ENCODE measurements around the gene PITPNM3.
A peak's percentile ranks its signal among the peaks of the same experiment; 100 is the strongest.

PITPNM3 gene

GRCh38 chr17:6526362-6527152 is 29.8 kb downstream of the PITPNM3 start:
- no peak for DNase-seq (ENCODE audit: low spot score)

GRCh38 chr17:6525731-6526130 is 30.6 kb downstream of the PITPNM3 start:
- DNase-seq (ENCODE audit: low spot score), result no peak

DNA sequence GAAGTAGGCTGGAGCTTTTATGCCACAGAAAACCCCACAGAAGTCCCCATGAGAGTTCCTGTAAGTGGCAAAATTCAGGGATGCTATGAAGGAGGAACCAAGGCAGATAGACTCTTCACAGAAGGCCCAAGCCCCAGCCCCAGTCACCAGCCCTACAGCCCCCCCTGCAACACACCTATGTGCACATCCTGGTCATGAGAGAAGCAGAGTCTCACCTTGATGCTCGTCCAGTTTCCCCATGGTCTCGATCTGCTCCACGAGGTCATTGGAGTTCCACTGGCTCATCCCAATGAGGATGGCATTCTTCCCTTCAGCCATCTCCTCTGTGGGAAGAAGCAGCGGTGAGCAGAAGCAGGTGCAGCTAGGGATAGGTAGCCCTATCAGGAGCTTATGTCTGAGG is 31.2 kb downstream of the PITPNM3 start:
- no peak for DNase-seq (ENCODE audit: low spot score)

DNA sequence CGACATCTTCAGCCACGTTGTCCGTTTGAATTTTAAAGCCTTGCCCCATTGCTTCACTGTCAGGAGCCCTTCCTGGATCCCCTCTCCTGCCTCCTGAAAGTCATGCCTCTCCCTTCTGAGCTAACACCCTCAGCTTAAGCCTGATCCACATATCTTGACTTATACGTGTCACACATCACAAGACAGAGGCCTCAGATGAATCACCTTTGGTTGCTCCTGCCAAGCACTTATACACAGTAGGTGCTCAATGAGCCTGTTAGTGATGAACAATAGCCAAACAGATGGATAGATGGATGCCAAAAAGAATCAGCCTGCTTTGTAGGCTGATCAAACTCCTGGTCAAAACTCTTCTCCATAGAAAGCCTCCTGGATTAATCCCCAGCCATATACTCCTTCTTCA is 31.8 kb downstream of the PITPNM3 start:
- DNase-seq (ENCODE audit: low spot score), result no peak

DNA sequence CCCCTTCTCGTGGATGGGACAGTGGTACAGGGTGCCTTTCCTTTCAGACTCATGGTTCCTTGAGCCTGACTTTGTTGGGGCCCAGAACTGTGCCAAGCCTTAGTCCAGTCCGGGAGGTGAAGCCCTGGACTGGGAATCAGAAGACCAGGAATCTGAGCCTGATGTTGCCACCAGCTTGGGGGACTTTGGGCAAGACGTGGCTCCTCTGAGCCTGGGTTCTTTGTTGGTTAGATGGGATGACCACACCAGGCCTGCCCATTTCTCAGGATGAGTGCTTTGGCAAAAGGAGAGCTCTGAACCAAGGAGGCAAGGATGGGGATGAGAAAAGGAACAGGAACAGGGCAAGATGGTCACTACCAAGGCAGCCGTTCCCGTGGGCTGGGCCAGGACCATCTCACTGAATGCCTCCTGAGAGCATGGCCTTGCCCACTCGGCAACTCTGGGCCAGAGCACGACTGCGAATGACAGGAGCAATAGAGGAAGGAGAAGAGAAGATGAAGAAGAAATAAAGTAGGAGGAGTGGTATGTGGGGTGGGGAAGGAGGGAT is 32.5 kb downstream of the PITPNM3 start:
- no peak for DNase-seq (ENCODE audit: low spot score)

DNA sequence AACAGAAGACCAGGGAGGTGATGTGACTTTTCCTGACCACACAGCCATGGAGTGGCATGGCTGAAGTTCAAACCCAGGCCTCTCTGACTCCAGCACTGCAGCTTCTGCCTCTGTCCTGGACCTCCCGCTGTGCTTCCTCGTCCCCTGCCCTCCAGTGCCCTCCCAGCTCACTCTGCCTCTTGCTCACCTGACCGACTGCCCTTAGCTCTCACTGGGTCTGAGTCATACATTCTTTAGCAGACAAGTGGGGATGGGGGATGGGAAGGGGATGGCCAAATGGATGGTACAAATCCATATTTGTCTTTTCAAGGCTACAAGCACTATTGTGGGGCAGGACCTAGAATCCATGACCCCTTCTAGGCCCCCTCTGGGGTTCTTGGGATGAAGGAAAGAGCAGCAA is 33.0 kb downstream of the PITPNM3 start:
- peak; percentile 41 for DNase-seq (ENCODE audit: low spot score)

GRCh38 chr17:6521586-6521985 is 34.8 kb downstream of the PITPNM3 start:
- DNase-seq (ENCODE audit: low spot score), result no peak

- DNase-seq (ENCODE audit: low spot score), result no peak
Measured at GRCh38 chr17:6517062-6517461, 39.3 kb downstream of the PITPNM3 start.

- no peak for DNase-seq (ENCODE audit: low spot score)
Measured at GRCh38 chr17:6514371-6514770, 42.0 kb downstream of the PITPNM3 start.

- DNase-seq (ENCODE audit: low spot score), result no peak
Measured at GRCh38 chr17:6512552-6512951, 43.8 kb downstream of the PITPNM3 start.

DNA sequence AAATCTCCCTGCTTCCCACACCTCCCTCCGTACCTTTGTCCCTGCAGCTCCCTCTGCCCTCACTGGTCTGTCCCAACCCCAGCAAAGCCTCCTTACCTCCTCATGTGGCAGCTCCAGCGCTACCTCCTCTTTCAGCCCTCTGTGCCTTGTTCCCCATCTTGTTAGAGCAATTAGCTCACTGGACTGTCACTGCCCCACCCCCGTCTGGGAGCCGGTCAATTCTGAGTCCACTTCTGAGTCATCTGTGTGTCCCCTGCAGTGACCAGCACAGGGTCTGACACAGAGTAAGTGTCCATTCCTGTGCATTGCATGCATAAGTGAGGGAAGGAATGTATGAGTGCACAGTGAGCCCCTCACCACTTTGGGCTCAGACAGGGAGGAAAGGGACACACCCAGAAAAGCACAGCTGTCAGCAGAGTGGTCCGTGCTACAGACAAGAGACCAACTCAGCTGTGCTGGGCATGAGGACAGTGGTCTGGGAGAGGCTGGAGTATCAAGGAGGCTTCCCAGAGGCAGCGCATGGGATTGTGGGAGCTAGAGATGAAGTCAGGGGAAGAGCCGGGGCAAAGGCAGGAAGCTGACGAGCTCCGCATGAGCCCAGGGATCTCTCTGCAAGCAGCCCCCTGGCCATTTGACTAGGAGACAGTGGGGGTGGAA is 45.9 kb downstream of the PITPNM3 start:
- DNase-seq (ENCODE audit: low spot score), result no peak

DNA sequence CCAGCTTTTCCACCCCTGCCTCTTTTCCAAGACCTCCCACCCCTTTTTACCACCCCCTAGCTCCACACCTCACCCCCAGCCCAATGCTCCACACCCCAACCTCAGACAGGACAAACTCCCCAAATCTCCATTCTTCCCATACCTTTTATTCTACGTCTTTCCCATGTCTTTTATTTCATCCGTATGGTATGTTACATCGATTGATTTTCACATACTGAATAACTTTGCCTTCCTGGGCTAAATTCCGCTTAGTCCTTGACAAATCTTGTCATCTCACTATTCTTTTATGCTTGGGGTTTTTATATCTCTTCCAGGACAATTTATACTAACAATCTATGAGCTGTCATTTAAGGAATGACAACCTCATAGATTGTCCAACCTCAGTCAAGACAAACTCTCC is 46.4 kb downstream of the PITPNM3 start:
- DNase-seq (ENCODE audit: low spot score), result no peak

- DNase-seq (ENCODE audit: low spot score), result no peak
Measured at GRCh38 chr17:6509031-6509771, 47.2 kb downstream of the PITPNM3 start.

DNA sequence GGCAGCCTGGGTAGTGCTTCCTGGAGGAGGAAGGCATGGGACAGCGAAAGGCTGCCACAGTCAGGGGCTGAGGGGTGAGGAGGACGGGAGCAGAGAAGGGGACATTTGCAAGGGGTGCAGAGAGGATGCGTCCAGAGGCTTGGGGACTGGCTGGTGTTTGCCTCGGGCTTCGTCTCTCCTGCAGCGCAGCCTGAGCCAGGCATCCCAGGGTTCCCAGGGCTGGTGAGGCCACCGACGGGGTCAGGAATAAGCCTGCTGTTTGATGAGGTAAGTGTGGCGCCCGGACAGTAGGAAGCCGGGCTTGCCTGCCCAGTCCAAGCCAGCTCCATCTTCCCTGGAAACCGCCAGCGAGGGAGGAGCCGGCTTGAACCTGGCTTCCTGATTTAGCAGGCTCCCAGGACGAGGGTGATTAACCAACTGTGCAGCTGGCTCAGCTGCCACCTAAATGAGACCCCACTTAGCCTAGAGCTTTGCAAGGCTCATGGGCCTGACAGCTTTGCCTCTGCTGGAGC is 47.8 kb downstream of the PITPNM3 start:
- DNase-seq (ENCODE audit: low spot score), result no peak

DNA sequence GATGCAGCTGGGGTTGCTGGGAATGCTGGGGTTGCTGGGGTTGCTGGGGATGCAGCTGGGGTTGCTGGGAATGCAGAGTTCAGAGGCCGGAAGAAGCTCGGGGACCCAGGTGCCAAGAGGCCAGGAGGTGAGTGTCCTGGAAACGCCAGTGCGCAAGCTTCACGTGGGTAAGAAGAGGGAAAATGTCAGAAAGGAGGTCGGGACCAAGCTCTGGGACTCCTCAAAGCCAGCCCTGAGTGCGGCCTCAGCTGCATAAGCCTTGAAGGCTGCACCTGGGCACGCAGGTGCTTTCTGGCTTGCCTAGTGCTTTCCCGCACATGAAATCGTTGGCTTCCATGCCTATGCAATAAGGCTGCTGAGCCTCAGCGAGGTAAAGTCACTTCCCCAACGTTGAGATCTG is 48.3 kb downstream of the PITPNM3 start:
- DNase-seq (ENCODE audit: low spot score), result no peak

DNA sequence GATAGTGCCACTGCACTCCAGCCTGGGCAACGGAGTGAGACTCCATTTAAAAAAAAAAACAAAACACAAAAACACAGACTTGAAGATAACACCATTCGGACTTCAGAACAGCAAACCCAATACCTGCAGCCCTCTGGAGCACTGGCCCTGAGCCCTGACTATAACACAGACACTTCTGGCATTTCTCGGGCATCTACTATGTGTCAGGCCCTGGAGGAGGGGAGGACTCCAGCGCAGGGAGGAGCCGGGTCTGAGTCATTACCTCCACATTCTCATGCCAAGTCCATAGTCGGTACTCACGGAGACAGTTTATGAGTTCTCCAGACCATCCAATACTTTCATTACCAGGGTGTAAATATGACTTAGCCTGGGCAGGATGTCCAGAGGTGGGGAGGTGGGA is 48.8 kb downstream of the PITPNM3 start:
- no peak for DNase-seq (ENCODE audit: low spot score)

- no peak for DNase-seq (ENCODE audit: low spot score)
Measured at GRCh38 chr17:6506679-6507231, 49.6 kb downstream of the PITPNM3 start.

- DNase-seq (ENCODE audit: low spot score), result no peak
Measured at GRCh38 chr17:6505425-6506142, 50.8 kb downstream of the PITPNM3 start.

DNA sequence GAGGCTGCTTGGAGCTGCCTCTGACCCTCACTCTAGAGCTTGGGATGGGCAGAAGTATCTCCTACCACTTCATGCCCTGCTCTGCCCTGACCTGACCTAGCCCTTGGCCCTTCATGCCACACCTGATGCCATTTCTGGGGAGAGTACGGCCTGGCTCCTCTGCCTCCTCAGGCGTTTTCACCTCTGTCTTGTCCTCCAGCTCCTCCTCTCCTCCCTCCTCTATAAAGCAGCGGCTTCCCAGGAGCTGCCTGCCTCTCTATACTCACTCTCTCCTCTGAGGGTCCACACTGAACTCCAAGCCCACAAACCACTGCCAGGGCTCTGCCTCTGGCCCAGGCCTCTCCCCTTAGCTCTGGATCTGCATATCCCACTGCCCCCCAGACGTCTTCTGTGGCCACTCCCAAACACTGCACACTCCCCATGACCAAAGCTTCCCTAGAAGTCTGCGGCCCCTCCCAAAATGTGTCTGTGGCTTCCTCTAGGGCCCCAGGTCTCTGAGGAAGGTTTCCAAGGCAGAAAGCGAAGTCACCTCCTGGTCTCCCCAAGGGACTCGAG is 52.6 kb downstream of the PITPNM3 start:
- DNase-seq (ENCODE audit: low spot score), result no peak

GRCh38 chr17:6502871-6503509 is 53.4 kb downstream of the PITPNM3 start:
- DNase-seq (ENCODE audit: low spot score), result no peak

DNA sequence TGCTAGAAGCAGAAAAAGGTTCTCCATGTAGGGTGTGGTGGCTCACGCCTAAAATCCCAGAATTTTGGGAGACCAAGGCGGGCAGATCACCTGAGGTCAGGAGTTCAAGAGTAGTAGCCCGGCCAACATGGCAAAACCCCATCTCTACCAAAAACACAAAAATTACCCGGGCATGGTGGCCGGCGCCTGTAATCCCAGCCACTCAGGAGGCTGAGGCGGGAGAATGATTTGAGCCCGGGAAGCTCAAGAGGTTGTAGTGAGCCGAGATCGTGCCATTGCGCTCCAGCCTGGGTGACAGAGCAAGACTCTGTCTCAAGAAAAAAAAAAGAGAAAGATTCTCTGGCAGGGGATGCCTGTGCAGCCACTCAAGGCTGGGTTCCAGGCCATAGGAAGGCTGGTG is 54.2 kb downstream of the PITPNM3 start:
- no peak for DNase-seq (ENCODE audit: low spot score)
